HG03575 (cell line): ENCODE measurements around the gene MAST2.

ENCODE experiments used
- ATAC-seq: cut with Tn5 transposase; IDR thresholded peaks from one replicate; pipeline ENCODE4 v1.9.1; 2021; ENCODE audit not compliant: unreplicated experiment, insufficient number of reproducible peaks, low FRiP score; ENCODE audit errors: extremely low read depth

MAST2 gene

DNA sequence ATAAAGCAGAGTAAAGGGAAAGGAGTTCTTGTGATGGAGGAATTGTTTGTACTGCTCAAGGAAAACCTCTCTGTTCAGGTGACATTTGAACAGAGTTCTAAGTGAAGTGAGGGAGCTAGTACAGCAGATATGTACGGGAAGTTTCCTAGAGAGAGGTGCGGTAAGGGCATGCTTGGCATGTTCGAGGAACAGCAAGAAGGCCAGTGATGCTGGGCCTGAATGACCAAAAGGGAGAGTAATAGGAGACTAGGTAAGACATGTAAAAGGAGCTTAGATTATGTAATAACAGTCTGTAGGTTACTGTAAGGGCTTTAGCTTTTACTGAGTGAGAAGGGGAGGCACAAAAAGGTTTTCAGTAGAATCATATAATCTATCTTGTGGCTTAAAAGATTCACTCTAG is 265.1 kb downstream of the MAST2 start:
- no peak for ATAC-seq

DNA sequence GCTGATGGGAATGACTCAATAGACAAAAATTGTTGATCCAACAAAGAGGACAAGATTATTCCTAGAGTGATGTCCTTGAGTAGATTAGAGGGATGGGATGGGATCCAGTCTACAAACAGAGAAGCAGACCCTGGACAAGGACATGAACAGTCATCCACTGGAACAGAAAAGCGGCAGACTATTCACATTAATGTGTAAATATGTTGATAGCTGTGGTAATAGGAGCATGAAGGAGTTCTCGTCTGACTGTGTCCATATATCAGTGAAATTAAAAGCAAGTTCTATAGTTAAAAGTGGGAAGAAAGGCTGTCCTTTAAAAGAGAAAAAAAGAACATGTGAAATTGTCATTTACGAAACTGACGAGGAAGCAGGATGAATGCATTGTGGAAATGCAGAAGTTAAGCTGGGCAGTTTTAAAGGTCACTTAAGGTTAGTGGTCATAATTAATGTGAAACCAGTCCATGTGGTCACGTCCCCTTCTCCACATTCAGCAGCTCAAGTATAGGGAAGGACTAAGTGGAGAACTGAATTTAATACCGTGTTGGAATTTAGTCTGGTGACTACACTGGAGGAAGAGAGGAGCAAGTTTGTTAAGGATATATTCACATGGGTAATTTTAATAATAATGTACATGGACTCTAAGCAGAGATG is 266.9 kb downstream of the MAST2 start:
- ATAC-seq = no peak

DNA sequence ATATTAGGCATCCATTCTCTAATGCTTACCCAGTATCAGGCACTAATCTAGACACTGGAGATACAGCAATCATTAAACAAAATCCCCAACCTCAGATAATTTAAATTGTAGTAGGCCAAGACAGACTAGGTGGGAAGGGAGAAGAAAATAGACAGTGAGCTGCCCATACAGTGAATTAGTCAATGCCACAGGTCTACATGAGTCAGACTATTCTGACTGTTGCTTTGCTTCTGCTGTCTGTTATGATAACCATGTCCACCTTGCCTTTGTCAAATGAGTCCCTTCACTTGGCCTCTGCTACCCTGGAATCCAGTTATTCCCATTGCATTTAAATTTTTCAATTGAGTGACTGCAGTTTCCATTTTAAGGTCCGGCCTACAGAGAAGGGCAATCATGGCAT is 269.6 kb downstream of the MAST2 start:
- no peak for ATAC-seq

DNA sequence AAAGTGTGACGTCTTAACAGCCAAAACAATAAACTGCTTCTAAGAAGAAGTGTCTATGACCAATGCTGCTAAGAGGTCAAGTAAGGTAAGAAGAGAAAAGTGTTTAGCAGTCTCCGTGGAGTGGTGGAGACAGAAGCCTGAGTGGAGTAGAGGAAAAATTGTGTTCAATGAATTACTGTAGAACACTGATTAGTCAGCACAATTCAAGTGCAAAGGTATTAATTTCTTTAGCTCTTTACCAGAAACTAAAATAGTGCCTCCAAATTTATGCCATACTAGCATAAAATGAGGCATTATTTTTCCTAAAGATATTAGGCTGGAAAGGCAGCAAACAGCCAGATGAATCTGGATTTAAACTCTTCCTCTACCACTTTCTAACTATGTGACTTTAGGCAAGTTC is 272.9 kb downstream of the MAST2 start:
- ATAC-seq = no peak

DNA sequence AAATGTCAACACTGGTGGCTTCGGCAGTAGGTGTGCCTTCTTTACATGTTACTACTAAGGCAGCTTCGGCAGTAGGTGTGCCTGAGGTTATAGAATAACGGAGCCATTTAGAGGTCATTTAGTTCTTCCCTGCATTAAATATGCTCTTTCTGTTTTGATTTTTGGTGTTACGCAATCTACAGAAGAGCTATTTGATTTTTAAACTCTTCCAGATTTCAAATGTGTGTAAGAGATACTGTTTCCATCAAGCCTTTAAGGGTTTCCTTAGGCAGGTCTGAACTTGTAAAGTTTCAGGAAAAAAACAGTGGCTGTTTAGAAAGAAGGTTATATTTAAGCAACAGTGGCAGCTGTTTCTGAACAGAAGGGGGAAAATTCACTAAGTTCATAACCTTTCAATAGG is 274.2 kb downstream of the MAST2 start:
- no peak for ATAC-seq

DNA sequence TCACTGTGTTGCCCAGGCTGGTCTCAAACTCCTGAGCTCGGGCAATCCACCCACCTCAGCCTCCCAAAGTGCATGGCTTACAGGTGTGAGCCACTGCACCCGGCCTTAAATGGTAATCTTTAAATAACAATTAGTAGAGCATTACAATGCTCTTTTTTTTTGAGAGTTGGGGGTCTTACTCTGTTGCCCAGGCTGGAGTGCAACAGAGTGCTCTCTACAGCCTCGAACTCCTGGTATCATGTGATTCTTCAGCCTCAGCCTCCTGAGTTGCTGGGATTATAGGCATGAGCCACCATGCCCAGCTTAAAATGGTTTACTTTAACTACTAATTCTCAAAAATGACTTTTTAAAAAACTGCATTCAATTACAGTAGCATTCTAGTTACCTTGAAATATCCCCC is 276.8 kb downstream of the MAST2 start:
- ATAC-seq = no peak

DNA sequence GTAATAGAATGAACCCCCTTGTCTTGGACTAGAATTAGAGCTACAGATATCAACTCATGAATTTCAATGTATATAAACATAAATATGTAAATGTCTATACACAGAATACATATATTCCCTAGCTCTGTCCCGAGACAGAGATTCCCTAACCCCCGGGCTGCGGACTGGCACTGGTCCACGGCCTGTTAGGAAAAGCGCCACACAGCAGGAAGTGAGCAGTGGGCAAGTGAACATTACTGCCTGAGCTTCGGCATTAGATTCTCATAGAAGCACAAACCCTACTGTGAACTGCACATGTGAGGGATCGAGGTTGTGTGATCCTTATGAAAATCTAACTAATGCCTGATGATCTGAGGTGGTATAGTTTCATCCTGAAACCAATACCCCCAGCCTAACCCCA is 277.8 kb downstream of the MAST2 start:
- no peak for ATAC-seq

DNA sequence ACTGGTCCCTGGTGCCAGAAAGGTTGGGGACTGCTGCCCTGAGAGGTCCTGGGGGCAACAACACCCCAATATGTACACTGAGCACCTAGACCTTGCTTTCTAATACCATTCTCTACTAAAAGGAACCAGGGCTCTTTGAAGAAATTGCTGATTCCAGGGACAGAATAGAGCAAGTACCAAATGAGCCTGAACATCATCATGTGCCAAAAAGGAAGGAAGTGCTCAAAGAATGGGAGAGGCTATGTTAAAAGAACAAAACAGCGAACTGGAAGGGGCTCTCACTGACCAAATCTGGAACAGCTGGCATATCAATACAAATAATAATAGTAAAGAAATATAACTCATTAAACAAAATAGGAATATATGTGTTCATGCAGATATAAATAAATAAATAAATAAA is 278.2 kb downstream of the MAST2 start:
- no peak for ATAC-seq

DNA sequence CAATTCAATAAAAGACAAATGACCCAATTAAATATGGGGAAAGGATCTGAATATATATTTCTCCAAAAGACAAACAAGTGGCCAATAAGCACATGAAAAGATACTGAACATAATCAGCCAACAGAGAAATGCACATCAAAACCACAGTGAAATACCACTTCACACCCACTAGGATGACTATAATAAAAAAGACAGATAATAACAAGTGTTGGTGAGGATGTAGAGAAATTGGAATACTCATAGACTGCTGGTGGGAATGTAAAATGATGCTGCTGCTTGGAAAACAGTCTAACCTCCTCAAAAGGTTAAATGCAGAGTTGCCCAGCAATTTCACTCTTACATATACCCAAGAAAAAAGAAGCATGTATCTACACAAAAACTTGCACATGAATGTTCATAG is 280.2 kb downstream of the MAST2 start:
- ATAC-seq = no peak

DNA sequence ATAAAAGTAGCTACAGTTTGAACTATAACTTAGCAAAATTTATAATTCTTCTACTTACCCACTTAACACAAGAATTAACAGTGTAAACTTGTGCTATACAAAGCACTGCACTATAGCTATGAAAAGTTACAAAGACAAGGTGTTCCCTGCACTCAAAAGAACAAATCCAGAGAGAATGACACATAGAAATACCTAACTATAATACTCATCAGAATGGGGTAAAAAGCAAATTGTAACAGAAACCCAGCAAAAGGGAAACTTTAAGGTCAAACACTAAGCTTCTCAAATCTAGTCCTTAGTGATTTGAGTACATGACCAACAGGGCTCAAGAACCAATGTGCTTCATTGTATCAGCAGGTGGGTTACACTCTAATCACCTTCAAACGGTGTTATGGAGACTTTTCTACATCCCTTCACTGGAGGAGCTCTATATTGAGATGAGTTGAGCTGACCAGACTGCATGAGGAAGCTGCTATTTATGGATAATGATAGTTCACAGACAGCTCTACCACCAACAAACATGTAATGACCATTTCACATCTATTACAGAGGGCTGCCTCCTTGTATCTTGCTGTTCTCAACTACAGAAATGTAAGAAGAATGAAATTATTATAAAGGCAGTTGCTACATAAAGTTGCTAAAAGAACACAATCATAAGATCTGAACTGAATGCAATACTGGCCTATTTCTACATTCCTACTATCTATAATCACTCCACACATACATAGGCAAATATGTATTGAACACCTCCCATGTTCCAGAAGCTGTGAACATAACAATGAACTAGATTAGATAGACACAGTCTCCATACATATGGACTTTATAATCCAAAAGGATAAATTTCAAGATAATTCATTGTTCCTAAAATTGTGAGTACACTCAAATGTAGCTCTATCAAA is 281.4 kb downstream of the MAST2 start:
- no peak for ATAC-seq
